Measurements from ENCODE around the gene ZNF821.

ZNF821 gene

DNA sequence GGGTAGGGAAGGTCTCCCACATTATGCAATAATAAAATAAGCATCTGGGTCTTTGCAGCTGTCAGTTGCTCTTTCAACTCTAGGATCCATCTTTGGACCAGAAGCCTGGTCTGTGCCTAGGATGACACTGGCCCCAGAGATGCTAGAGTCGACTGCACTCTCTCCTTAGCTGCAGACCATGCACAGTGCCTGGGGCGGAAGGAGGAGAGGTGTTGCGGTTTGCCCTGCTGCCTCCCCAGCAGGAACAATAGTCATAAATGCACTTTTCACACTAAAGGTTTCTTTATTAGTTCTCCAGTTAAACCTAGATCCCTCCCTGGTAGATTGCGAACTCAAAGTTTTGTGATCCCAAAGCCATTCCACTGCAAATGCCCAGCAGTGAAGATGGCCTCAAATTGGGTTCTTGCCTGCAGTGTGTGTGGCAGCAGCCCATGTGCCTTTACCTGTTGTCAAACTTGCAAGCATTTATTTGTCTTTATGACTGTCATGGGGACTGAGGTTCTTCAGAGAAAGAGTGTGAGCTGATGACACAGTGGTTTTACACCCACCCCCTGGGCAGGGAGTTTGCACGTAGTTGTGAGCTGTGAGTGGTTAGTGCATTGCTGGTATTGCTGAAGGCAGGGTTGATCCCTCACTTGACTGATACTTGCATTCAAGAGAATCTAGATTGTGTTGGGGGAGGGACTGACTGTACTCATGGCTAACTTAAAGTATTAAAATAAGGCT, 27.9 kb downstream of the ZNF821 start:
- H3K4me2 ChIP-seq (ENCODE audit: low read length), result no peak overlapping the region
- H4K20me1 ChIP-seq (ENCODE audit: control insufficient read depth, insufficient read depth, low read depth, low read length), result peaks cover 21% of the 10 kb centered on the region
- H3K27me3 ChIP-seq (ENCODE audit: control insufficient read depth, low read length), result no peaks in the 10 kb centered on the region

DNA sequence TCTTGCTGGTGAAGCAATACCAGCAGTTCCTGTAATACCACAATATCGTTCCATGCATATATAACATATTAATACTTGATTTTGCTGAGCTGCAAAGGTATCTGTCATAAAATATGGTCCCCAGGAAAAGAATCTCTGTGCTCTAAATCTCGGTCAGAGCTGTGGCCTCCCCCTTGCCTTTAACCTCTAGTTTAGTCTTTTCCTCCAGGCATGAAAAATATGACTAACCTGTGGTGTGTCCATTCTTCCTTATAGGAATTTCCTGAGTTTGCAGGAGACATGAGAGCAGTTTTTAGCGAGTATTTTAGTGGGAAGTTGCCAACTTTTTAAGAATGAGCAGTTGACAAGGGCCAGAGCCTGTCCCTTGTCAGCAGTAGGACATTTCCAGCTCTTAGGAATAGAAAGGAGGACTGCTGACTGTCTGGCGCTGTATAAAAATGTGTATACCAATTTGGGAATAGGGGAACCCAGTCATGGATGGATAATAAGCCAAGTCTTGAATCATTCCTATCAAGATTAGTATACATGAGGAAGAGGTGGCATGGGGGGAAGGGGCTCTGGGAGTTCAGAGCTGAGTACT, 29.5 kb downstream of the ZNF821 start:
- peaks cover 46% of the 10 kb centered on the region for H3K79me2 ChIP-seq (ENCODE audit: control insufficient read depth, low read length)
- H3K27ac ChIP-seq (ENCODE audit: low read depth, low read length), result no peak overlapping the region

More for the DNA sequence above, 27.9 kb downstream of the ZNF821 start:
- TF ChIP-seq, protein P1, sequence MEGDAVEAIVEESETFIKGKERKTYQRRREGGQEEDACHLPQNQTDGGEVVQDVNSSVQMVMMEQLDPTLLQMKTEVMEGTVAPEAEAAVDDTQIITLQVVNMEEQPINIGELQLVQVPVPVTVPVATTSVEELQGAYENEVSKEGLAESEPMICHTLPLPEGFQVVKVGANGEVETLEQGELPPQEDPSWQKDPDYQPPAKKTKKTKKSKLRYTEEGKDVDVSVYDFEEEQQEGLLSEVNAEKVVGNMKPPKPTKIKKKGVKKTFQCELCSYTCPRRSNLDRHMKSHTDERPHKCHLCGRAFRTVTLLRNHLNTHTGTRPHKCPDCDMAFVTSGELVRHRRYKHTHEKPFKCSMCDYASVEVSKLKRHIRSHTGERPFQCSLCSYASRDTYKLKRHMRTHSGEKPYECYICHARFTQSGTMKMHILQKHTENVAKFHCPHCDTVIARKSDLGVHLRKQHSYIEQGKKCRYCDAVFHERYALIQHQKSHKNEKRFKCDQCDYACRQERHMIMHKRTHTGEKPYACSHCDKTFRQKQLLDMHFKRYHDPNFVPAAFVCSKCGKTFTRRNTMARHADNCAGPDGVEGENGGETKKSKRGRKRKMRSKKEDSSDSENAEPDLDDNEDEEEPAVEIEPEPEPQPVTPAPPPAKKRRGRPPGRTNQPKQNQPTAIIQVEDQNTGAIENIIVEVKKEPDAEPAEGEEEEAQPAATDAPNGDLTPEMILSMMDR (IDR thresholded peaks at IDR 0.05; ENCODE audit: low read depth, low read length, poor library complexity, severe bottlenecking), result no peak
- no peak for TF ChIP-seq EZH2phosphoT487 (IDR thresholded peaks at IDR 0.05; ENCODE audit: borderline replicate concordance, low read length)
- Histone ChIP-seq H3K4me1 (ENCODE audit: control insufficient read depth, low read length) (peaks cover 24% of the 10 kb centered on the region), H3K4me3 (ENCODE audit: low read length) (no peak overlapping the region), H3F3A (ENCODE audit: control insufficient read depth, insufficient read depth) (no peaks in the 10 kb centered on the region), H3K36me3 (ENCODE audit: control insufficient read depth, low read length) (peaks cover 59% of the 10 kb centered on the region), H3K9me2 (replicated peaks; ENCODE audit: control insufficient read depth, low read length) (no peaks in the 10 kb centered on the region), H3K27ac (ENCODE audit: low read depth, low read length) (no peak overlapping the region), H3K9me3 (ENCODE audit: control insufficient read depth, insufficient read depth, low read length) (no peaks in the 10 kb centered on the region), H3K79me2 (ENCODE audit: control insufficient read depth, low read length) (peaks cover 46% of the 10 kb centered on the region)

DNA sequence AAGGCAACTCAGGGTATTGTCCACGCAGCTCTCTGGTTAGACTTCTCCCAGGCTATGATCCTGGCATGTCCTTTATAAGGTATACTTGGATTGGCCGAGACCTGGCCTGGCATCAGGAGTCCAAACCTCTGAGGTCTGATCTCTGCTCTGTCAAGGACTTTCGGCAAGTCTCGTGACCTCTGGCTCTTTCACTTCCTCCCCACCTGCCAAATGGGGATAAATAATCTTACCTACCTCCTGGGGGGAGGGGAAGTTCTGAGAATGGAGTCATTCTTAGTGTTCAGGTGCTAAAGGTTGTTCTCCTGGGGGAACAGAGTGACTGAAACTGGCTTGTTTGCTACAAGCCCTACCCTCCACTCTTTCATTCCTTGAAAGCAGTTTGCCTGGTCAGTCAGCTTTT, 30.6 kb downstream of the ZNF821 start:
- peak overlapping the region; percentile 30 for H3K4me3 ChIP-seq (ENCODE audit: low read length)
- 0 out of 2 replicates have a peak overlapping the region, but pooled peaks have one; percentile 2 for H3K27ac ChIP-seq (ENCODE audit: low read depth, low read length)
- H3K9me2 ChIP-seq (replicated peaks; ENCODE audit: control insufficient read depth, low read length), result no peaks in the 10 kb centered on the region
- H3K79me2 ChIP-seq (ENCODE audit: control insufficient read depth, low read length), result peaks cover 48% of the 10 kb centered on the region
- H3K36me3 ChIP-seq (ENCODE audit: control insufficient read depth, low read length), result peaks cover 69% of the 10 kb centered on the region
- H3F3A ChIP-seq (ENCODE audit: control insufficient read depth, insufficient read depth), result no peaks in the 10 kb centered on the region
- peak overlapping the region; percentile 68 for H3K4me2 ChIP-seq (ENCODE audit: low read length)
- peaks cover 21% of the 10 kb centered on the region for H4K20me1 ChIP-seq (ENCODE audit: control insufficient read depth, insufficient read depth, low read depth, low read length)
- peaks cover 24% of the 10 kb centered on the region for H3K4me1 ChIP-seq (ENCODE audit: control insufficient read depth, low read length)
- TF ChIP-seq, protein P1 (IDR thresholded peaks at IDR 0.05; ENCODE audit: low read depth, low read length, poor library complexity, severe bottlenecking), result no peak
- TF ChIP-seq EZH2phosphoT487 (IDR thresholded peaks at IDR 0.05; ENCODE audit: borderline replicate concordance, low read length), result no peak
- H3K27me3 ChIP-seq (ENCODE audit: control insufficient read depth, low read length), result no peaks in the 10 kb centered on the region
- no peaks in the 10 kb centered on the region for H3K9me3 ChIP-seq (ENCODE audit: control insufficient read depth, insufficient read depth, low read length)

More for the DNA sequence above, 29.5 kb downstream of the ZNF821 start:
- H3K9me2 ChIP-seq (replicated peaks; ENCODE audit: control insufficient read depth, low read length), result no peaks in the 10 kb centered on the region
- no peaks in the 10 kb centered on the region for H3K9me3 ChIP-seq (ENCODE audit: control insufficient read depth, insufficient read depth, low read length)
- H3K4me3 ChIP-seq (ENCODE audit: low read length), result no peak overlapping the region
- H3K4me2 ChIP-seq (ENCODE audit: low read length), result no peak overlapping the region
- H3F3A ChIP-seq (ENCODE audit: control insufficient read depth, insufficient read depth), result no peaks in the 10 kb centered on the region
- H4K20me1 ChIP-seq (ENCODE audit: control insufficient read depth, insufficient read depth, low read depth, low read length), result peaks cover 21% of the 10 kb centered on the region
- peaks cover 68% of the 10 kb centered on the region for H3K36me3 ChIP-seq (ENCODE audit: control insufficient read depth, low read length)
- H3K27me3 ChIP-seq (ENCODE audit: control insufficient read depth, low read length), result no peaks in the 10 kb centered on the region
- H3K4me1 ChIP-seq (ENCODE audit: control insufficient read depth, low read length), result peaks cover 24% of the 10 kb centered on the region
- TF ChIP-seq, protein P1 (IDR thresholded peaks at IDR 0.05; ENCODE audit: low read depth, low read length, poor library complexity, severe bottlenecking), result no peak
- TF ChIP-seq EZH2phosphoT487 (IDR thresholded peaks at IDR 0.05; ENCODE audit: borderline replicate concordance, low read length), result no peak

All from DOHH2 (cell line).